K562 (cell line): ENCODE results near the gene VSTM2B. TPM values are rescaled to one million over a fixed set of nuclear protein-coding genes. Genes with fewer than 3 reads are reported as not detected.

Experiments used
- ATAC-seq: fragments of 200-7000 bp; cut with Tn5 transposase; 3 replicates; pipeline ENCODE4 v1.9.1; 2020; ENCODE audit warnings: moderate library complexity
- BruUV-seq: library from RNA; stranded (reverse); fragments of 400-500 nt; replicated peaks from 2 replicates; lab custom pipeline; 2021; lab: Mats Ljungman, UMichigan
- CTCF ChIA-PET: fragments of 300-600 bp; formaldehyde crosslinking; extraction: SDS; loops from one replicate; lab custom pipeline; 2021; ENCODE audit warnings: low intra/inter-chr PET ratio; lab: Yijun Ruan, JAX
- POLR2A ChIA-PET: fragments of 300-600, 350-650 bp; sonication (Branson Sonifier 250); formaldehyde crosslinking; extraction: SDS; loops from one replicate; lab custom pipeline; 2021; ENCODE audit warnings: antibody characterized with exemption, inconsistent platforms; lab: Yijun Ruan, JAX
- DNase-seq, 4 experiments: peaks; one replicate each; pipeline versions ENCODE4 v3.0.0 to v3.0.0-alpha.2; 2011 to 2018; ENCODE audit warnings: low spot score in 3 of 4, mixed read lengths in 3 of 4; ENCODE audit errors: extremely low read depth in 1 of 4
- FAIRE-seq: peaks from 2 replicates; lab custom pipeline; 2011; peaks lifted over from hg19 to GRCh38; lab: Jason Lieb, UNC
- H2AFZ ChIP-seq: 2 replicates; pipeline ENCODE4 v1.6.0; 2011; ENCODE audit warnings: low read depth, low read length, control low read depth, inconsistent platforms
- H3K27ac ChIP-seq: fragments of 200-600 bp; 3 replicates; pipeline ENCODE4 v1.8.0; 2011; ENCODE audit warnings: low read depth, mild to moderate bottlenecking, control low read depth, inconsistent platforms, low read length, moderate library complexity, mixed read lengths; ENCODE audit errors: extremely low read depth
- H3K27me3 ChIP-seq, 2 experiments: fragments of 300-600 bp in 1 of 2; 2 replicates in 1 of 2; 3 replicates in 1 of 2; pipeline versions ENCODE4 v1.6.0 to v1.8.0; 2011; ENCODE audit warnings: inconsistent platforms in 2 of 2, low read length in 2 of 2, mild to moderate bottlenecking in 1 of 2, mixed read lengths in 1 of 2, moderate library complexity in 1 of 2; ENCODE audit not compliant: control insufficient read depth in 2 of 2, insufficient read depth in 2 of 2
- H3K36me3 ChIP-seq: fragments of 300-600 bp; 3 replicates; pipeline ENCODE4 v1.8.0; 2011; ENCODE audit warnings: mild to moderate bottlenecking, low read length, inconsistent platforms; ENCODE audit not compliant: control insufficient read depth, insufficient read depth
- H3K4me1 ChIP-seq, 2 experiments: fragments of 200-600 bp in 1 of 2; replicated peaks in 1 of 2; 2 replicates in 1 of 2; 3 replicates in 1 of 2; pipeline versions ENCODE4 v1.5.1 to v1.8.0; 2011; ENCODE audit warnings: inconsistent platforms in 2 of 2, low read length in 2 of 2, mild to moderate bottlenecking in 1 of 2, mixed read lengths in 1 of 2, moderate library complexity in 1 of 2; ENCODE audit not compliant: control insufficient read depth in 2 of 2, insufficient read depth in 2 of 2
- H3K4me2 ChIP-seq: 2 replicates; pipeline ENCODE4 v1.6.1; 2011; ENCODE audit warnings: low read length, control low read depth, inconsistent platforms, mixed read lengths; ENCODE audit not compliant: insufficient read depth
- H3K4me3 ChIP-seq: fragments of 200-600 bp; sonication (generic), shearing (Covaris generic); 2 replicates; pipeline ENCODE4 v1.5.1; 2016; ENCODE audit warnings: control low read depth, inconsistent platforms
- H3K79me2 ChIP-seq: fragments of 200-600 bp; 3 replicates; pipeline ENCODE4 v1.8.0; 2011; ENCODE audit warnings: low read length, inconsistent platforms; ENCODE audit not compliant: control insufficient read depth, insufficient read depth
- H3K9ac ChIP-seq, 2 experiments: 2 replicates each; pipeline versions ENCODE4 v1.6.0 to v1.6.1; 2011; ENCODE audit warnings: low read depth in 2 of 2, low read length in 2 of 2, control low read depth in 1 of 2, inconsistent platforms in 1 of 2, mild to moderate bottlenecking in 1 of 2, mixed read lengths in 1 of 2; ENCODE audit not compliant: insufficient read depth in 1 of 2
- H3K9me1 ChIP-seq: one replicate; pipeline ENCODE4 v1.6.0; 2011; ENCODE audit warnings: inconsistent platforms, mild to moderate bottlenecking, low read length, moderate library complexity; ENCODE audit not compliant: control insufficient read depth, insufficient read depth
- H3K9me3 ChIP-seq: replicated peaks from 2 replicates; pipeline ENCODE4 v1.5.1; 2011; ENCODE audit warnings: low read depth, low read length, inconsistent platforms; ENCODE audit not compliant: control insufficient read depth, insufficient read depth
- H4K20me1 ChIP-seq: replicated peaks from 2 replicates; pipeline ENCODE4 v1.6.1; 2011; ENCODE audit warnings: low read length, inconsistent platforms, mixed read lengths; ENCODE audit not compliant: control insufficient read depth, insufficient read depth
- CBFA2T2 ChIP-seq: fragments of 450-650 bp; conservative IDR thresholded peaks from 2 replicates; pipeline ENCODE4 v1.6.1; 2017; ENCODE audit warnings: mild to moderate bottlenecking
- ELK1 ChIP-seq: sonication (generic); formaldehyde crosslinking; IDR thresholded peaks from 2 replicates; pipeline ENCODE4 v1.8.1; 2022; ENCODE audit warnings: missing genetic modification reagents
- NFIX ChIP-seq: fragments of 250-450 bp; sonication (Bioruptor Pico); IDR thresholded peaks from 2 replicates; pipeline ENCODE4 v1.4.0; 2020; ENCODE audit warnings: low read depth, mild to moderate bottlenecking, moderate library complexity
- NONO ChIP-seq, 2 experiments: fragments of 200-400 bp in 1 of 2; fragments of 450-650 bp in 1 of 2; formaldehyde crosslinking in 1 of 2; IDR thresholded peaks; 2 replicates each; pipeline ENCODE4 v1.6.1; 2017; ENCODE audit warnings: low read depth in 2 of 2, mild to moderate bottlenecking in 2 of 2, moderate library complexity in 2 of 2, low read length in 1 of 2
- PTRF ChIP-seq: fragments of 450-650 bp; IDR thresholded peaks from 2 replicates; pipeline ENCODE4 v1.6.1; 2016; ENCODE audit warnings: mild to moderate bottlenecking, missing genetic modification characterization, missing compliant biosample characterization
- SREBF2 ChIP-seq: sonication (generic); formaldehyde crosslinking; IDR thresholded peaks from 2 replicates; pipeline ENCODE4 v1.4.0; 2020; ENCODE audit warnings: mild to moderate bottlenecking, missing genetic modification reagents
- SRSF1 ChIP-seq: fragments of 200-400 bp; formaldehyde crosslinking; IDR thresholded peaks from 2 replicates; pipeline ENCODE4 v1.6.1; 2017; ENCODE audit warnings: mild to moderate bottlenecking, low read depth, low read length, moderate library complexity
- SRSF3 ChIP-seq: fragments of 200-400 bp; formaldehyde crosslinking; IDR thresholded peaks from 2 replicates; pipeline ENCODE4 v1.6.1; 2016; ENCODE audit warnings: mild to moderate bottlenecking, low read length, moderate library complexity; ENCODE audit not compliant: insufficient read depth
- U2AF1 ChIP-seq: fragments of 200-400 bp; formaldehyde crosslinking; optimal IDR thresholded peaks from 2 replicates; pipeline ENCODE3; 2017; ENCODE audit warnings: mild to moderate bottlenecking, low read depth, low read length, moderate library complexity
- UBTF ChIP-seq, 2 experiments: IDR thresholded peaks; 2 replicates each; pipeline ENCODE4 v1.6.1; 2012; ENCODE audit warnings: improper control_type of control experiment in 2 of 2, low read depth in 2 of 2, low read length in 2 of 2, borderline replicate concordance in 1 of 2
- XRCC3 ChIP-seq: fragments of 450-650 bp; IDR thresholded peaks from 2 replicates; pipeline ENCODE4 v1.6.1; 2017; ENCODE audit warnings: mild to moderate bottlenecking, moderate library complexity
- ZHX1 ChIP-seq: fragments of 150-350 bp; conservative IDR thresholded peaks from 2 replicates; pipeline ENCODE4 v1.6.1; 2014; ENCODE audit warnings: low read length
- ZNF143 ChIP-seq: sonication (generic); formaldehyde crosslinking; IDR thresholded peaks from 2 replicates; pipeline ENCODE4 v1.9.0; 2022; ENCODE audit warnings: mild to moderate bottlenecking, missing genetic modification reagents
- ZNF431 ChIP-seq: sonication (generic); formaldehyde crosslinking; IDR thresholded peaks from 2 replicates; pipeline ENCODE4 v1.8.0; 2022; ENCODE audit warnings: mild to moderate bottlenecking, missing genetic modification reagents
- WGBS: fragments of 100-300 bp; shearing (Covaris generic); methylation state at CpG from one replicate; pipeline ENCODE4 v1.1.6; 2016; ENCODE audit warnings: low coverage, mixed read lengths; ENCODE audit not compliant: insufficient coverage; ENCODE audit errors: missing lambda C conversion rate; 5-methylcytosine and 5-hydroxymethylcytosine counted together
- in situ Hi-C: fragments of 300-500 bp; cut with MboI; formaldehyde crosslinking; loops from 4 replicates; pipeline ENCODE4 v1.15.0; 2018; ENCODE audit warnings: inconsistent platforms, mixed read lengths
- intact Hi-C: fragments of 100-400 bp; cut with micrococcal nuclease; formaldehyde crosslinking; loops from 2 replicates; pipeline ENCODE4 v1.14.2; 2022
- polyA plus RNA-seq, 8 experiments: library from polyadenylated mRNA; depleted of rRNA in 4 of 8; stranded (reverse) in 5 of 8; unstranded in 3 of 8; fragments of >200 nt; fragmentation: Nextera tagmentation in 2 of 8; fragmentation: Illumina TruSeq in 1 of 8; extraction: Ambion mirVana in 2 of 8; extraction: Trizol in 1 of 8; gene quantifications; 2 replicates each; pipeline versions ENCODE4 v1.2.1 to v1.2.3, GENCODE V29; 2011 to 2014; ENCODE audit warnings: inconsistent platforms in 1 of 8, missing spikeins in 1 of 8
- total RNA-seq, 7 experiments: library from RNA; depleted of rRNA in 6 of 7; stranded (reverse); fragments of >200 nt in 6 of 7; fragmentation: Illumina TruSeq in 2 of 7; extraction: Trizol in 2 of 7; gene quantifications; 2 replicates each; pipeline versions ENCODE4 v1.2.1 to v1.2.3, GENCODE V29; 2011 to 2021; ENCODE audit warnings: low replicate concordance in 1 of 7
- TF ChIP-seq, protein P1 (sequence below): sonication (generic); formaldehyde crosslinking; IDR thresholded peaks from 2 replicates; pipeline ENCODE4 v1.8.0; 2022; ENCODE audit warnings: missing genetic modification reagents, mild to moderate bottlenecking, borderline replicate concordance

Gene VSTM2B
- total and polyA plus RNA-seq, 9 of the 15 experiments (the other 6 are each of a cell fraction or from before 2014, with no cell fraction given), result not detected

DNA sequence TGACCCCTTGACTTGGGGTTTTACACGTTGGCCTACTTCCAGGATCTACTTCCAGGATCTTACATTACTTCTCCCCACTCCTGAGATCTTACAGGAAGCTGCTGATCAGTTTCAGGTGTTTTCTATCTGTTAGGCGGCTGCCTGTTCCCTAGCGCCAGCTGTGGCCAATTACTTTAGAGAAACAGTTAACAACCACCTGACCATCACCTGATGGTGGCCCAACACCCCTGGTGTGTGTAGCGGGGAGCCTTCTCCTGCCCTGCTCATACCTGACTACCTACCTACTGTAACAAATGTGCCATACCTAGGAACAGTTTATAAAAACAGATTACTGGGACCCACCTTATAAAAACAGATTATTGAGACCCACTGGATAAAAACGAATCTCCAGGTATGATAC, 77.5 kb downstream of the VSTM2B start:
- ATAC-seq, result no peak
- no peak overlapping the region for H3K27ac ChIP-seq
- FAIRE-seq, result no peak
- no peak overlapping the region for H3K9ac ChIP-seq
- peaks cover 3% of the 10 kb centered on the region in 2 experiments; a peak in 2 of 5 replicates for H3K4me1 ChIP-seq
- no peak for DNase-seq
- POLR2A ChIA-PET, result no interaction called here
- H3K36me3 ChIP-seq, result no peaks in the 10 kb centered on the region
- H4K20me1 ChIP-seq, result 0 out of 2 replicates have a peak, but pooled peaks cover 3% of the 10 kb centered on the region
- intact Hi-C loops, result no loop called here
- peaks cover 25% of the 10 kb centered on the region for H3K79me2 ChIP-seq
- no peaks in the 10 kb centered on the region for H3K9me1 ChIP-seq
- in situ Hi-C loops, result no loop called here
- no peak overlapping the region for H3K4me3 ChIP-seq
- BruUV-seq, result no TSS peak
- TF ChIP-seq UBTF (IDR thresholded peaks at IDR 0.05; ENCODE audit: borderline replicate concordance in 1 of 2, low read depth in 2 of 2, low read length in 2 of 2) (no peak), U2AF1 (no peak), ELK1 (CRISPR knock-in tag) (no peak), SREBF2 (CRISPR knock-in tag) (no peak), ZHX1 (no peak), PTRF (no peak), SRSF1 (no peak), NONO (IDR thresholded peaks at IDR 0.05; ENCODE audit: low read depth in 2 of 2, low read length in 1 of 2) (no peak), SRSF3 (no peak), ZNF143 (no peak), XRCC3 (no peak), ZNF431 (CRISPR knock-in tag) (no peak), CBFA2T2 (no peak), NFIX (no peak)
- TF ChIP-seq, protein P1, sequence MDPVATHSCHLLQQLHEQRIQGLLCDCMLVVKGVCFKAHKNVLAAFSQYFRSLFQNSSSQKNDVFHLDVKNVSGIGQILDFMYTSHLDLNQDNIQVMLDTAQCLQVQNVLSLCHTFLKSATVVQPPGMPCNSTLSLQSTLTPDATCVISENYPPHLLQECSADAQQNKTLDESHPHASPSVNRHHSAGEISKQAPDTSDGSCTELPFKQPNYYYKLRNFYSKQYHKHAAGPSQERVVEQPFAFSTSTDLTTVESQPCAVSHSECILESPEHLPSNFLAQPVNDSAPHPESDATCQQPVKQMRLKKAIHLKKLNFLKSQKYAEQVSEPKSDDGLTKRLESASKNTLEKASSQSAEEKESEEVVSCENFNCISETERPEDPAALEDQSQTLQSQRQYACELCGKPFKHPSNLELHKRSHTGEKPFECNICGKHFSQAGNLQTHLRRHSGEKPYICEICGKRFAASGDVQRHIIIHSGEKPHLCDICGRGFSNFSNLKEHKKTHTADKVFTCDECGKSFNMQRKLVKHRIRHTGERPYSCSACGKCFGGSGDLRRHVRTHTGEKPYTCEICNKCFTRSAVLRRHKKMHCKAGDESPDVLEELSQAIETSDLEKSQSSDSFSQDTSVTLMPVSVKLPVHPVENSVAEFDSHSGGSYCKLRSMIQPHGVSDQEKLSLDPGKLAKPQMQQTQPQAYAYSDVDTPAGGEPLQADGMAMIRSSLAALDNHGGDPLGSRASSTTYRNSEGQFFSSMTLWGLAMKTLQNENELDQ (CRISPR knock-in tag), result no peak
- 41% methylated on average over 5 of the region's 5 CpGs for WGBS
- H3K27me3 ChIP-seq, result no peaks in the 10 kb centered on the region
- H3K9me3 ChIP-seq, result no peaks in the 10 kb centered on the region
- no peak overlapping the region for H3K4me2 ChIP-seq
- CTCF ChIA-PET, result no interaction called here
- no peak overlapping the region for H2AFZ ChIP-seq
